ENCODE data around the gene LRMDA. TPM values are rescaled to one million over a fixed set of nuclear protein-coding genes. Genes with fewer than 3 reads are reported as not detected.

The LRMDA gene
- polyA plus RNA-seq, 3 donors = 39.8 to 59.6 (median 56.4) TPM

DNA sequence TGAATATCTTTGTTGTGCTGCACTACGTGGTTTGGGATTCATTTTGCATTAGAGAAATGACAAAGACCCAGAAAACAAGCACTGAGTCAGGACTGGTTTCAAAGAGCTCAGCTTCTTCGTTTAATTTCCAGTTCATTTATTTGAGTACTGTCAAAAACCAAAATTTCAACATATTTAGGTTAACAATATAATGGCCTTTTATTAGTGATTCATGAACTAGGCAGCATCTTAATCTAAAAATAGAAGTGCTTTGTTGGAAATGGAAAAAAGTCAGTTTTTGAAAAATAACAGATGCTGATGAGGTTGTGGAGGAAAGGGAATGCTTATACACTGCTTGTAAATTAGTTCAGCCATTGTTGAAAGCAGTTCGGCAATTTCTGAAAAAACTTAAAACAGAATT is 856.4 kb downstream of the LRMDA start:
- Mint-ChIP-seq H3K9me3 (peaks cover 0 to 7% (median 0%) of the 10 kb centered on the region in 7 donors), H3K4me1 (no peaks in the 10 kb centered on the region), H3K27me3 (ENCODE audit: low read depth in 3 of 3) (peaks cover 0 to 1% (median 0%) of the 10 kb centered on the region in 3 donors), H3K36me3 (peaks cover 0 to 2% of the 10 kb centered on the region in 2 donors), H3K4me3 (no peak overlapping the region), H3K27ac (no peak overlapping the region)
- Histone ChIP-seq H3K9me3 (replicated peaks in 1 of 2; ENCODE audit: control insufficient read depth in 1 of 2, insufficient read depth in 1 of 2, low read length in 2 of 2) (no peaks in the 10 kb centered on the region), H3K4me3 (replicated peaks in 1 of 3; ENCODE audit: low read depth in 2 of 3, low read length in 3 of 3) (no peak overlapping the region), H3K4me2 (replicated peaks; ENCODE audit: extremely low read depth, low read length, poor library complexity, severe bottlenecking) (no peak overlapping the region), H3K27ac (ENCODE audit: low read depth in 1 of 2, low read length in 2 of 2) (no peak overlapping the region), H3K79me2 (ENCODE audit: insufficient read depth, low read length) (no peaks in the 10 kb centered on the region), H4K20me1 (ENCODE audit: insufficient read depth, low read length) (no peaks in the 10 kb centered on the region), H3K36me3 (replicated peaks in 1 of 2; ENCODE audit: control insufficient read depth in 1 of 2, insufficient read depth in 2 of 2, low read length in 2 of 2) (no peaks in the 10 kb centered on the region), H3K4me1 (ENCODE audit: control insufficient read depth in 1 of 2, insufficient read depth in 2 of 2, low read length in 2 of 2) (no peaks in the 10 kb centered on the region), H3K27me3 (ENCODE audit: control insufficient read depth in 2 of 2, insufficient read depth in 2 of 2, low read length in 2 of 2) (no peaks in the 10 kb centered on the region), H2AFZ (ENCODE audit: insufficient read depth, low read depth, low read length, poor library complexity, severe bottlenecking) (no peak overlapping the region), H3K9ac (ENCODE audit: insufficient read depth, low read length, poor library complexity, severe bottlenecking) (no peak overlapping the region)
- intact Hi-C loops (cut with micrococcal nuclease) = no loop called here
- TF ChIP-seq, protein P1, sequence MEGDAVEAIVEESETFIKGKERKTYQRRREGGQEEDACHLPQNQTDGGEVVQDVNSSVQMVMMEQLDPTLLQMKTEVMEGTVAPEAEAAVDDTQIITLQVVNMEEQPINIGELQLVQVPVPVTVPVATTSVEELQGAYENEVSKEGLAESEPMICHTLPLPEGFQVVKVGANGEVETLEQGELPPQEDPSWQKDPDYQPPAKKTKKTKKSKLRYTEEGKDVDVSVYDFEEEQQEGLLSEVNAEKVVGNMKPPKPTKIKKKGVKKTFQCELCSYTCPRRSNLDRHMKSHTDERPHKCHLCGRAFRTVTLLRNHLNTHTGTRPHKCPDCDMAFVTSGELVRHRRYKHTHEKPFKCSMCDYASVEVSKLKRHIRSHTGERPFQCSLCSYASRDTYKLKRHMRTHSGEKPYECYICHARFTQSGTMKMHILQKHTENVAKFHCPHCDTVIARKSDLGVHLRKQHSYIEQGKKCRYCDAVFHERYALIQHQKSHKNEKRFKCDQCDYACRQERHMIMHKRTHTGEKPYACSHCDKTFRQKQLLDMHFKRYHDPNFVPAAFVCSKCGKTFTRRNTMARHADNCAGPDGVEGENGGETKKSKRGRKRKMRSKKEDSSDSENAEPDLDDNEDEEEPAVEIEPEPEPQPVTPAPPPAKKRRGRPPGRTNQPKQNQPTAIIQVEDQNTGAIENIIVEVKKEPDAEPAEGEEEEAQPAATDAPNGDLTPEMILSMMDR (IDR thresholded peaks at IDR 0.05) = no peak
- 100% methylated on average over 1 of the region's 3 CpGs for WGBS (ENCODE audit: insufficient coverage)
- DNase-seq = no peak

DNA sequence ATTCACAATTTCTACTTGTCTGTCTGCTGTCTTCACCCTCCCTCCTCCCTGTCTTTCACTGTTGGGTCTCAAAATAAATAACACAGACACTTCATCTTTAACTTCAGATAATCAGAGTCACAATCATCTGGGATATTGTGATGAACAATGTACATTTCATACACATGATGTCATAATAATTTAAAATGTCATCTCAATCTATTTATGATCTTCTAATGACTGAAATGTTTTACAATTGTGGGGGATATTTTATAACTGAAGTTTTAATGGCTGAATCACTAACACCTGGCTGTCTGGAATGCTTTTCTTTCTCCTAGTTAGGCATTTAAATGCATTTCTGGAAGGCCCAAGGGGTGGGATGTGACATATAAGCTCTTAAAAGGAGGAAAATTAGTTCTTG is 859.8 kb downstream of the LRMDA start:
- TF ChIP-seq, protein P1 (IDR thresholded peaks at IDR 0.05) = no peak
- Histone ChIP-seq H3K79me2 (ENCODE audit: insufficient read depth, low read length) (no peaks in the 10 kb centered on the region), H3K36me3 (replicated peaks in 1 of 2; ENCODE audit: control insufficient read depth in 1 of 2, insufficient read depth in 2 of 2, low read length in 2 of 2) (no peaks in the 10 kb centered on the region), H3K27ac (ENCODE audit: low read depth in 1 of 2, low read length in 2 of 2) (no peak overlapping the region), H3K9ac (ENCODE audit: insufficient read depth, low read length, poor library complexity, severe bottlenecking) (no peak overlapping the region), H2AFZ (ENCODE audit: insufficient read depth, low read depth, low read length, poor library complexity, severe bottlenecking) (no peak overlapping the region), H3K27me3 (ENCODE audit: control insufficient read depth in 2 of 2, insufficient read depth in 2 of 2, low read length in 2 of 2) (no peaks in the 10 kb centered on the region), H4K20me1 (ENCODE audit: insufficient read depth, low read length) (no peaks in the 10 kb centered on the region), H3K4me3 (replicated peaks in 1 of 3; ENCODE audit: low read depth in 2 of 3, low read length in 3 of 3) (no peak overlapping the region), H3K4me2 (replicated peaks; ENCODE audit: extremely low read depth, low read length, poor library complexity, severe bottlenecking) (no peak overlapping the region), H3K9me3 (replicated peaks in 1 of 2; ENCODE audit: control insufficient read depth in 1 of 2, insufficient read depth in 1 of 2, low read length in 2 of 2) (no peaks in the 10 kb centered on the region), H3K4me1 (ENCODE audit: control insufficient read depth in 1 of 2, insufficient read depth in 2 of 2, low read length in 2 of 2) (no peaks in the 10 kb centered on the region)
- H3K9me3 Mint-ChIP-seq = no peaks in the 10 kb centered on the region
- no peak overlapping the region for H3K27ac Mint-ChIP-seq
- H3K4me1 Mint-ChIP-seq = peaks cover 3% of the 10 kb centered on the region
- DNase-seq = no peak
- intact Hi-C loops (cut with micrococcal nuclease) = no loop called here
- no peaks in the 10 kb centered on the region for H3K27me3 Mint-ChIP-seq (ENCODE audit: low read depth in 3 of 3)
- H3K4me3 Mint-ChIP-seq = no peak overlapping the region
- no peaks in the 10 kb centered on the region for H3K36me3 Mint-ChIP-seq

Measured in CD14-positive monocyte (primary cell).